Activated CD8-positive, alpha-beta T cell treated with anti-CD3 and anti-CD28 coated beads, Interleukin-2, amount 10 ng/mL, durations not matched to agents 7 days and 5 days (primary cell): ENCODE measurements around the gene SNRPA. TPM values are rescaled to one million over a fixed set of nuclear protein-coding genes. Genes with fewer than 3 reads are reported as not detected.
"Not testable (repeated sequence)": the region's sequence is repeated elsewhere in the genome, so short reads cannot be mapped to it uniquely, and the experiment has no call there.

Source experiments
- ATAC-seq: fragments of 150-1000 bp; cut with Tn5 transposase; one replicate; pipeline ENCODE4 v1.10.0; 2021; ENCODE audit warnings: moderate library complexity
- CTCF ChIA-PET: fragments of 350-600 bp; sonication (Branson Sonifier 250); formaldehyde crosslinking; loops from one replicate; lab custom pipeline; 2021; ENCODE audit warnings: antibody characterized with exemption; lab: Charles Lee
- POLR2A ChIA-PET: fragments of 350-600 bp; sonication (Branson Sonifier 250); formaldehyde crosslinking; loops from one replicate; lab custom pipeline; 2021; ENCODE audit warnings: antibody characterized with exemption; lab: Charles Lee
- DNase-seq: peaks from one replicate; pipeline ENCODE4 v3.0.0-alpha.2; 2020
- H3K27ac Mint-ChIP-seq: one replicate; pipeline ENCODE4 v1.8.0; 2021; ENCODE audit warnings: mild to moderate bottlenecking, mixed read lengths
- H3K27me3 Mint-ChIP-seq: one replicate; pipeline ENCODE4 v1.8.0; 2021; ENCODE audit warnings: low read depth, mixed read lengths
- H3K36me3 Mint-ChIP-seq: one replicate; pipeline ENCODE4 v1.8.0; 2021; ENCODE audit warnings: low read depth, mixed read lengths
- H3K4me1 Mint-ChIP-seq: one replicate; pipeline ENCODE4 v1.8.0; 2021; ENCODE audit warnings: low read depth, mixed read lengths
- H3K4me3 Mint-ChIP-seq: one replicate; pipeline ENCODE4 v1.8.0; 2021; ENCODE audit warnings: mild to moderate bottlenecking, mixed read lengths
- H3K9me3 Mint-ChIP-seq: one replicate; pipeline ENCODE4 v1.8.0; 2022; ENCODE audit warnings: mixed read lengths; ENCODE audit not compliant: insufficient read depth
- total RNA-seq, 2 experiments: library from RNA; stranded (reverse); gene quantifications; one replicate each; pipeline ENCODE4 v1.2.3, GENCODE V29; 2021

Gene SNRPA
- total RNA-seq, 2 experiments from 2014 or later = 175 to 183 TPM

DNA sequence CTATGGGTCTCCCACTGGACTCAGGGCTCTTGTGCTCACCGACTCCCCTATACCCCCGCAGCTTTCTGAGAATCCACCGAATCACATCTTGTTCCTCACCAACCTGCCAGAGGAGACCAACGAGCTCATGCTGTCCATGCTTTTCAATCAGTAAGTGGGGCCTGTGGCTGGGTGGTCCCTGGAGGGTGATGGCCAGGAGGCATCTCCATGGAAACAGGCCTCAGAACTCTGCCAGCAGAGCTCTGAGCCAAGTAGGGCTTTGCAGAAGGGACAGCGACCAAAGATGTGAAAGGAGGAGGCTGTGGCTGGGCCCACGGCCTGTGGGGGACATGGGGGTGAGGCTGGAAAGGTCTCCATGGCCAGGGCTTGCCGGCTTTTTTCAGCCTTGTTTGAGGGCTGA, 12.5 kb downstream of the SNRPA start:
- H3K27ac Mint-ChIP-seq = peak overlapping the region; percentile 68
- peaks cover 75% of the 10 kb centered on the region for H3K36me3 Mint-ChIP-seq
- H3K4me3 Mint-ChIP-seq = no peak overlapping the region
- DNase-seq (no peak), ATAC-seq (no peak)
- ChIA-PET POLR2A (interaction anchor here (0.6 kb wide), 1 partner anchor 48 kb away, joined by 3 read pairs; no protein-coding TSS in a partner anchor), CTCF (interaction anchor here (1.3 to 2.1 kb wide), 2 partner anchors 14 to 100 kb away, joined by 3 to 9 read pairs; partner anchors contain the start of gene RAB4B)
- no peaks in the 10 kb centered on the region for H3K27me3 Mint-ChIP-seq
- H3K4me1 Mint-ChIP-seq = peaks cover 61% of the 10 kb centered on the region
- H3K9me3 Mint-ChIP-seq = no peaks in the 10 kb centered on the region

DNA sequence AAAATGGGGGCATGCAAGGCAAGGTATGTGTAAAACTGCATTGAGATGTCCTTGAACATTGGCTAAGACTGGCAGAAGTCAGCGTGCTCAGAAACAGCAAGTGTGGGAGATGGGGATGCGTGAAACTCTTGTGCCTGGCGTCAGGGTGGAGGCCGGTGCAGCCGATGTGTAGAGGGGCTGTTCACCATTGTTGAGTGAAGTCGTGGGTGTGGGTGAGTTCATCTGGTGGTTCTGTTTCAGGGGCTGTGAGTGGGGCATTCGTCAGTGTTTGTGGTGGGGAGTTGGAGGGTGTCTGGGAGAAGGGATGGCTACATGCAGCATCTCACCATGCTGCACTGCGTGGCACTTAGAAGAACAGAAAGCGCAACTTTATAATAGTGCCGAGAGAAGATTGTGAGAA, 13.0 kb downstream of the SNRPA start:
- ChIA-PET POLR2A (no interaction called here), CTCF (interaction anchor here (1.3 to 2.1 kb wide), 2 partner anchors 13 to 101 kb away, joined by 3 to 9 read pairs; partner anchors contain the start of gene RAB4B)
- Mint-ChIP-seq H3K36me3 (peaks cover 75% of the 10 kb centered on the region), H3K27me3 (no peaks in the 10 kb centered on the region), H3K4me1 (peaks cover 63% of the 10 kb centered on the region), H3K9me3 (no peaks in the 10 kb centered on the region), H3K27ac (peak overlapping the region; percentile 68), H3K4me3 (no peak overlapping the region)
- ATAC-seq = no peak
- DNase-seq = no peak

DNA sequence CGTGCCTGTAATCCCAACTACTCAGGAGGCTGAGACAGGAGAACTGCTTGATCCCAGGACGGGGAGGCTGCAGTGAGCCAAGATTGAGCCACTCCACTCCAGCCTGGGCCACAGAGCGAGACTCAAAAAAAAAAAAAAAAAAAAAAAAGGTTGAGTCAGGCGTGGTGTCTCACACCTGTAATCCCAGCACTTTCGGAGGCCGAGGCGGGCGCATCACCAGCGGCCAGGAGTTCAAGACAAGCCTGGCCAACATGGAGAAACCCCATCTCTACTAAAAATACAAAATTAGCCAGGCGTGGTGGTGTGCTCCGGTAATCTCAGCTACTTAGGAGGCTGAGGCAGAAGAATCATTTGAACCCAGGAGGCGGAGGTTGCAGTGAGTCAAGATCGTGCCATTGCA, 15.4 kb downstream of the SNRPA start:
- Mint-ChIP-seq H3K36me3 (peaks cover 74% of the 10 kb centered on the region), H3K4me1 (peaks cover 63% of the 10 kb centered on the region), H3K27ac (peak overlapping the region; percentile 43)
- not testable (repeated sequence) for H3K9me3 Mint-ChIP-seq, ATAC-seq, H3K27me3 Mint-ChIP-seq, DNase-seq, H3K4me3 Mint-ChIP-seq
- ChIA-PET CTCF (interaction anchor here (1.3 kb wide), 1 partner anchor 32 kb away, joined by 4 read pairs; the partner anchor contains the start of gene EGLN2), POLR2A (interaction anchor here (0.6 to 1.2 kb wide), 4 partner anchors 11 to 82 kb away, joined by 3 to 4 read pairs (median 4); no protein-coding TSS in a partner anchor)

DNA sequence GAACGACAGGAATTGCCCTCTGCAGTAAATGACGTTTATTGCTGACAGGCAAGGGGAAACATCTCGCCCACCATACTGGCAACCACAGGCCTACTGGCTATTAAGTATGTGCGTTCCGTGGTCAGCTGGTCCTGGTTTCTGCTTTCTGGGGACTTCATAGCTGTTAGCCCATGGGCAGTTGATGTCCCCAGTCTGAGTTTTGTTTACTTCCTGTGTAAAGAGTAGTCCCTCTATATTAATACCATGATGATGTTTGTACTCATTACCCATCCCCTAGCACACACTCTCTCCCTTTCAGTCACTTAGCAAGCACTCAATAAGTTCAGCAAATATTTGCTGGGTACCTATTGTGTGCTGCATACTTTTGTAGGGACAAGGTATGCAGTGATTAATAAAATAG, 17.9 kb downstream of the SNRPA start:
- Mint-ChIP-seq H3K4me1 (peaks cover 41% of the 10 kb centered on the region), H3K27ac (no peak overlapping the region), H3K9me3 (no peaks in the 10 kb centered on the region), H3K27me3 (no peaks in the 10 kb centered on the region), H3K4me3 (no peak overlapping the region), H3K36me3 (peaks cover 56% of the 10 kb centered on the region)
- CTCF ChIA-PET = no interaction called here
- ATAC-seq (no peak), DNase-seq (no peak)
- POLR2A ChIA-PET = no interaction called here

DNA sequence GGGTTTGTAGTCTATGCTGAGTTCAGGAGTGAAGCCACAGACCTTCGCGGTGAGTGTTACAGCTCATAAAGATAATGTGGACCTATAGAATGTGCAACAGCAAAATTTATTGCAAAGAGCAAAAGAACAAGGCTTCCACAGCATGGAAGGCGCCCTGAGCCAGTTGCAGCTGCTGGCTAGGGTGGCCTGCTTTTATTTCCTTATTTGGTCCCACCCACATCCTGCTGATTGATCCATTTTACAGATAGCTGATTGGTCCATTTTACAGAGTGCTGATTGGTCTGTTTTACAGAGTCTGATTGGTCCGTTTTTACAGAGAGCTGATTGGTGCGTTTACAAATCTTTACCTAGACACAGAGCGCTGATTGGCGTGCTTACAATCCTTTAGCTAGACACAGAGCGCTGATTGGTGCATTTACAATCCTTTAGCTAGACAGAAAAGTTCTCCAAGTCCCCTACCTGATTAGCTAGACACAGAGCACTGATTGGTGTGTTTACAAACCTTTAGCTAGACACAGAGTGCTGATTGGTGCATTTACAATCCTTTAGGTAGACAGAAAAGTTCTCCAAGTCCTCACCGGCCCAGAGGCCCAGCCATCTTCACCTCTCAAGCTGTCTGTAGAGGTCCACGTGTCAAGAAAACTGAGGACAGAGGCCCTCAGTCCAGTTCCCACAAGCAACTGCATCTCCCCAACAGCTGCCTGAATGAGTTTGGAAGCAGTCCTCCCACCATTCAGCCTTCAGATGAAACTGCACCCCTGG, 20.3 kb downstream of the SNRPA start:
- CTCF ChIA-PET = interaction anchor here (0.7 to 2.1 kb wide), 7 partner anchors 15 to 137 kb away, joined by 4 to 8 read pairs (median 5); partner anchors contain the start of gene EGLN2
- not testable (repeated sequence) for DNase-seq, H3K4me3 Mint-ChIP-seq, H3K9me3 Mint-ChIP-seq, H3K27me3 Mint-ChIP-seq
- peaks cover 34% of the 10 kb centered on the region for H3K36me3 Mint-ChIP-seq
- peak overlapping the region; percentile 56 for H3K27ac Mint-ChIP-seq
- POLR2A ChIA-PET = interaction anchor here (0.6 to 0.9 kb wide), 2 partner anchors 11 to 15 kb away, joined by 3 to 4 read pairs; no protein-coding TSS in a partner anchor
- peaks cover 30% of the 10 kb centered on the region for H3K4me1 Mint-ChIP-seq
- ATAC-seq = peak; percentile 23

DNA sequence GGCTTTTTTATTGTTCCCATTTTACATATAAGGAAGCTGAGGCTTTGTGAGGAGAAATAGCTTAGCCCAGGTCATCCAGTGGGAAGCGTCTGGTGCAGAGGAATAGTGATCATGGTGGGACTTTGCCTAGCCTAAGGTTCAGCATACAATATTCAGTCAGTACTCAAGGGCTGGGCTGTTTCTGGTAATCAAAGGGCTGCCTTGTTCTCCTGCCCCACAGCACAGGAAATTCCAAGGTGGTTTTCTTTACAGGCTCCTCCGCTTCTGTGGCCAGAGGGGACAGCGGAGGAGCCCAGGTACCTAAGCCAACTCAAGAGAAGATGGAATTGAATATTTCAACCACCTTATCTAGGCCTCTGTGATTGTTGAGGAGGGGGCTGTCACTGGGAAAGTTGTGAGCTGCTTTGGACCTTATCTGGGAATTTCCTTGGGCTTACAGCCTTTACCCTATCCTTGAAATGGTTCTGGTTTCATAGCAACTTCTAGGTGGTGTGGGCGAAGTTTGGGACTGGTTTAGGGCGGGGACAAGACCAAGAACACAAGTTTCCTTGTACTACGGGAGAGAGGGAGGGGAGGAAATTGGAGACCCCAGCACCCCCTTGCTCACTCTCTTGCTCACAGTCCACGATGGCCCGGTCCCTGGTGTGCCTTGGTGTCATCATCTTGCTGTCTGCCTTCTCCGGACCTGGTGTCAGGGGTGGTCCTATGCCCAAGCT, 24.1 kb downstream of the SNRPA start, which contains the start of gene MIA:
Gene MIA, plus strand, starts transcription at position 606 of the 716 bp plus-strand sequence. Its CDS starts 22 bp downstream, at position 628.
- Mint-ChIP-seq H3K9me3 (no peaks in the 10 kb centered on the region), H3K36me3 (peaks cover 27% of the 10 kb centered on the region), H3K4me3 (no peak within 1 kb of the TSS), H3K27ac (peak within 1 kb of the TSS; percentile 57), H3K4me1 (peaks cover 47% of the 10 kb centered on the region), H3K27me3 (no peaks in the 10 kb centered on the region)
- DNase-seq = no peak
- ChIA-PET CTCF (interaction anchor here (1.1 to 4.2 kb wide), 3 partner anchors 23 to 112 kb away, joined by 3 to 49 read pairs (median 3); partner anchors contain the start of gene EGLN2), POLR2A (interaction anchor here (1.0 kb wide), 1 partner anchor 17 kb away, joined by 3 read pairs; no protein-coding TSS in a partner anchor)
- ATAC-seq = no peak

DNA sequence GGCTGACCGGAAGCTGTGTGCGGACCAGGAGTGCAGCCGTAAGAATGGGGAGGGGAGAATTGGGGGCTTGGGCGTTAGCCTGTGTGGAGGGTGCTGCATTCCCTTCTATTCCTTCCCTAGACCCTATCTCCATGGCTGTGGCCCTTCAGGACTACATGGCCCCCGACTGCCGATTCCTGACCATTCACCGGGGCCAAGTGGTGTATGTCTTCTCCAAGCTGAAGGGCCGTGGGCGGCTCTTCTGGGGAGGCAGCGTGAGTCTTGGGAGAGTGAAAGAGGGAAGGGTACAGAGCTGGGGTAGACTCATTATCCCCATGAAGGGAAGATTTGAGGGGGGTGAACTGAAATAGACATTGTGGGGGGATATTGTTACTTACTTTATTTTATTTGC, 24.6 kb downstream of the SNRPA start:
- Mint-ChIP-seq H3K4me3 (no peak overlapping the region), H3K27ac (no peak overlapping the region)
- no peak for ATAC-seq

DNA sequence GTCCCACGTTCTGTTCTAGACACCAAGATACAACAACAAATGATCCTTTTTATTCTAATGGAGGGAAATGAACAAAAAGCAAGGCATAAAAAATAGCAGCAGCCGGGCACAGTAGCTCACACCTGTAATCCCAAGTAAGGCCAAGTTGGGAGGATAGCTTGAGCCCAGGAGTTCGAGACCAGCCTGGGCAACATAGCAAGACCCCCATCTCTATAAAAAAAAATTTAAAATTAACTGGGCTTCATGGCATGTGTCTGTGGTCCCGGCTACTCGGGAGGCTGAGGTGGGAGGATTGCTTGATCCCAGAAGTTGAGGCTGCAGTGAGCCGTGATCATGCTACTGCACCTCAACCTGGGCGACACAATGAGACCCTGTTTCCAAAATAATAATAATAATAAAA, 25.4 kb downstream of the SNRPA start:
- Mint-ChIP-seq H3K27me3 (no peaks in the 10 kb centered on the region), H3K9me3 (no peaks in the 10 kb centered on the region), H3K4me1 (peaks cover 44% of the 10 kb centered on the region), H3K4me3 (no peak overlapping the region), H3K36me3 (peaks cover 23% of the 10 kb centered on the region), H3K27ac (peak overlapping the region; percentile 99)
- CTCF ChIA-PET = interaction anchor here (2.0 to 4.9 kb wide), 6 partner anchors 13 to 171 kb away, joined by 5 to 63 read pairs (median 10); partner anchors contain the start of genes ACTMAP and EGLN2
- POLR2A ChIA-PET = interaction anchor here (0.7 to 5.1 kb wide), 6 partner anchors 16 to 527 kb away, joined by 3 to 94 read pairs (median 4); partner anchors contain the start of genes ACTMAP, EGLN2 and SNRPA
- ATAC-seq = no peak
- DNase-seq = no peak

More for the DNA sequence above, 24.6 kb downstream of the SNRPA start:
- POLR2A ChIA-PET = interaction anchor here (5.1 kb wide), 1 partner anchor 23 kb away, joined by 94 read pairs; the partner anchor contains the start of genes ACTMAP and SNRPA
- no peaks in the 10 kb centered on the region for H3K9me3 Mint-ChIP-seq
- peaks cover 50% of the 10 kb centered on the region for H3K4me1 Mint-ChIP-seq
- CTCF ChIA-PET = interaction anchor here (4.2 to 4.9 kb wide), 2 partner anchors 23 to 31 kb away, joined by 49 to 63 read pairs; partner anchors contain the start of gene EGLN2
- no peaks in the 10 kb centered on the region for H3K27me3 Mint-ChIP-seq
- peaks cover 29% of the 10 kb centered on the region for H3K36me3 Mint-ChIP-seq
- DNase-seq = no peak

DNA sequence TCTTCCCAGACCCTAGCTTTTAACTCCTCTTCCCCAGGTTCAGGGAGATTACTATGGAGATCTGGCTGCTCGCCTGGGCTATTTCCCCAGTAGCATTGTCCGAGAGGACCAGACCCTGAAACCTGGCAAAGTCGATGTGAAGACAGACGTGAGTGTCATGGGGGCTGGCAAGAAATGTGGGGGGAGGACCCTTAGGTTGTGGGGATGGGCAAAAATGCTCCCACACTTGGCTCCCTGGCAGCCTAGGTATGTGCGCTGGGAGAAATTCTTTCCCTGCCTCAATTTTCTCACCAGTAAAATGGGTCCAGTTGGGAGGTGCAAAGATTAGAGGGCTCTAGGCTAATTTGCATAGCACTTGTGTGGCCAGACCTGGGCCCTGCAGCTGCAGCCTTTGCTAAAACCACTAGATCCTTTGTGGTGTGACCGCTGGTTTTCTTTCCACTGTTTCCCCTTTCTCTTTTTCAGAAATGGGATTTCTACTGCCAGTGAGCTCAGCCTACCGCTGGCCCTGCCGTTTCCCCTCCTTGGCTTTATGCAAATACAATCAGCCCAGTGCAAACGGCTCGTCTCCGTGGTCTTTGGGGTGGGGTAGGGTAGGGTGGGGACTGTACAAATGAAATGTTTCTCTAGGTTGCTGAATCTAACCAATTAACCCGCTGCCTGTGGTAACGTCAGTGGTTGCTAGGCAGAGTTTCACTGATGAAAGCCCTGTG, 26.1 kb downstream of the SNRPA start:
- ATAC-seq (peak; percentile 57), DNase-seq (peak; percentile 98)
- peaks cover 20% of the 10 kb centered on the region for H3K36me3 Mint-ChIP-seq
- peak overlapping the region; percentile 91 for H3K4me3 Mint-ChIP-seq
- CTCF ChIA-PET = interaction anchor here (0.8 to 4.9 kb wide), 18 partner anchors 10 to 356 kb away, joined by 3 to 63 read pairs (median 7); partner anchors contain the start of genes ACTMAP, BLVRB and EGLN2
- peaks cover 41% of the 10 kb centered on the region for H3K4me1 Mint-ChIP-seq
- POLR2A ChIA-PET = interaction anchor here (0.7 to 5.1 kb wide), 17 partner anchors 10 to 530 kb away, joined by 3 to 94 read pairs (median 4); partner anchors contain the start of genes ACTMAP, COQ8B, EGLN2 and SNRPA
- H3K9me3 Mint-ChIP-seq = no peaks in the 10 kb centered on the region
- H3K27me3 Mint-ChIP-seq = no peaks in the 10 kb centered on the region
- H3K27ac Mint-ChIP-seq = peak overlapping the region; percentile 99

DNA sequence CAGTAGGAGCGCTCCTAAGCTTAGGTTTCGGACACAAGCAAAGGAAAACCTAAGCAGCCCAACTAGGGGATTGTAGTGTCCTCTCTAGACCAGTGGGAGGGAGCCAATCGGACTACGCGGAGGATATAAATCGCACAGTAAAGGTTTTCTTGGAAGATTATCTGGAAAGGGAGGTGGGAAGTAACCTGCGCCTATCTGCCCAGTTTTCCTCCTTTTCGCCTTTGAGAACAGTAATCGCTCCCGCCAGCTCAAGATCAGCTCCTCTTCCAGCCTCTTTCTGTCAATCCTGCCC, 26.6 kb downstream of the SNRPA start:
- Mint-ChIP-seq H3K36me3 (peaks cover 21% of the 10 kb centered on the region), H3K9me3 (no peaks in the 10 kb centered on the region), H3K4me1 (peaks cover 41% of the 10 kb centered on the region), H3K27me3 (no peaks in the 10 kb centered on the region), H3K4me3 (peak overlapping the region; percentile 91), H3K27ac (peak overlapping the region; percentile 99)
- ATAC-seq (no peak), DNase-seq (no peak)
- ChIA-PET POLR2A (interaction anchor here (0.9 to 5.1 kb wide), 15 partner anchors 10 to 529 kb away, joined by 3 to 94 read pairs (median 4); partner anchors contain the start of genes ACTMAP, COQ8B, EGLN2 and SNRPA), CTCF (interaction anchor here (0.8 to 4.9 kb wide), 19 partner anchors 10 to 357 kb away, joined by 3 to 63 read pairs (median 6); partner anchors contain the start of genes ACTMAP, BLVRB and EGLN2)
